K562 (cell line): Measurements from ENCODE around the gene CEACAM18. TPM values are rescaled to one million over a fixed set of nuclear protein-coding genes. Genes with fewer than 3 reads are reported as not detected.

Source experiments
- ESRRB ChIP-seq: fragments of 250-450 bp; sonication (Bioruptor Pico); IDR thresholded peaks from 2 replicates; pipeline ENCODE4 v1.5.0; 2020; ENCODE audit warnings: mild to moderate bottlenecking, moderate library complexity, borderline replicate concordance
- NCOA6 ChIP-seq: fragments of 450-650 bp; IDR thresholded peaks from 2 replicates; pipeline ENCODE4 v1.6.1; 2017; ENCODE audit warnings: mild to moderate bottlenecking
- RUNX1 ChIP-seq: sonication (generic); IDR thresholded peaks from 2 replicates; pipeline ENCODE4 v1.6.1; 2016; ENCODE audit warnings: antibody characterized with exemption, low read depth
- ZNF197 ChIP-seq: fragments of 200-800 bp; sonication (Bioruptor generic); IDR thresholded peaks from 2 replicates; pipeline ENCODE4 v1.6.1; 2016; ENCODE audit warnings: low read depth, missing genetic modification characterization, missing compliant biosample characterization
- ZNF584 ChIP-seq: fragments of 200-800 bp; sonication (Bioruptor generic); IDR thresholded peaks from 2 replicates; pipeline ENCODE4 v1.6.1; 2016; ENCODE audit warnings: low read depth, mild to moderate bottlenecking, missing genetic modification characterization, missing compliant biosample characterization
- polyA plus RNA-seq, 8 experiments: library from polyadenylated mRNA; depleted of rRNA in 4 of 8; stranded (reverse) in 5 of 8; unstranded in 3 of 8; fragments of >200 nt; fragmentation: Nextera tagmentation in 2 of 8; fragmentation: Illumina TruSeq in 1 of 8; extraction: Ambion mirVana in 2 of 8; extraction: Trizol in 1 of 8; gene quantifications; 2 replicates each; pipeline versions ENCODE4 v1.2.1 to v1.2.3, GENCODE V29; 2011 to 2014; ENCODE audit warnings: inconsistent platforms in 1 of 8, missing spikeins in 1 of 8
- total RNA-seq, 7 experiments: library from RNA; depleted of rRNA in 6 of 7; stranded (reverse); fragments of >200 nt in 6 of 7; fragmentation: Illumina TruSeq in 2 of 7; extraction: Trizol in 2 of 7; gene quantifications; 2 replicates each; pipeline versions ENCODE4 v1.2.1 to v1.2.3, GENCODE V29; 2011 to 2021; ENCODE audit warnings: low replicate concordance in 1 of 7
- TF ChIP-seq, protein P1 (sequence below): sonication (generic); formaldehyde crosslinking; IDR thresholded peaks from 2 replicates; pipeline ENCODE4 v1.8.0; 2022; ENCODE audit warnings: mild to moderate bottlenecking, missing genetic modification reagents

CEACAM18 gene
- total and polyA plus RNA-seq, 9 of the 15 experiments (the other 6 are each of a cell fraction or from before 2014, with no cell fraction given): 0.08 to 0.24 (median 0.15) TPM; not detected in 3

DNA sequence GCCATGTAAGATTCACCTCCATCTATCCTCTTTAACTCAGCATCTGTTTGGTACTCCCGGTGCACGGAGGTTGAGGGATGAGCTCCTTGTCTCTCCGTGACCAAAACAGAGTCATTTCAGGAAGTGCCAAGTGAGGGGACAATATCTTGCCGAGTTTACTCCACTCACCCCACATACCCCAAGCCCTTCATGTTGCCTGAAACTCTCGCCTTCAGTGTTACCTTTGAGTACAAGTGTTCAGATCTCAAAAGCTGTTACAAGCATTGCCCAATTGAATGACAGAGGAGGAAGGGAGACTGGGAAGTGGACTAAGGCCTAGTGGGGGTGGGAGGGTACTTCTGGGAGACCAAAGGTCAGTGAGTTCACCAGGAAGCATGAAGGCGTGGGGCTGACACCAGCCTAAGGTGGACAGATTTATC, 29.3 kb downstream of the CEACAM18 start (continued):
- TF ChIP-seq ESRRB (CRISPR knock-in tag) (no peak), NCOA6 (no peak), ZNF197 (CRISPR knock-in tag) (no peak), ZNF584 (CRISPR knock-in tag) (no peak), RUNX1 (no peak)
- TF ChIP-seq, protein P1, sequence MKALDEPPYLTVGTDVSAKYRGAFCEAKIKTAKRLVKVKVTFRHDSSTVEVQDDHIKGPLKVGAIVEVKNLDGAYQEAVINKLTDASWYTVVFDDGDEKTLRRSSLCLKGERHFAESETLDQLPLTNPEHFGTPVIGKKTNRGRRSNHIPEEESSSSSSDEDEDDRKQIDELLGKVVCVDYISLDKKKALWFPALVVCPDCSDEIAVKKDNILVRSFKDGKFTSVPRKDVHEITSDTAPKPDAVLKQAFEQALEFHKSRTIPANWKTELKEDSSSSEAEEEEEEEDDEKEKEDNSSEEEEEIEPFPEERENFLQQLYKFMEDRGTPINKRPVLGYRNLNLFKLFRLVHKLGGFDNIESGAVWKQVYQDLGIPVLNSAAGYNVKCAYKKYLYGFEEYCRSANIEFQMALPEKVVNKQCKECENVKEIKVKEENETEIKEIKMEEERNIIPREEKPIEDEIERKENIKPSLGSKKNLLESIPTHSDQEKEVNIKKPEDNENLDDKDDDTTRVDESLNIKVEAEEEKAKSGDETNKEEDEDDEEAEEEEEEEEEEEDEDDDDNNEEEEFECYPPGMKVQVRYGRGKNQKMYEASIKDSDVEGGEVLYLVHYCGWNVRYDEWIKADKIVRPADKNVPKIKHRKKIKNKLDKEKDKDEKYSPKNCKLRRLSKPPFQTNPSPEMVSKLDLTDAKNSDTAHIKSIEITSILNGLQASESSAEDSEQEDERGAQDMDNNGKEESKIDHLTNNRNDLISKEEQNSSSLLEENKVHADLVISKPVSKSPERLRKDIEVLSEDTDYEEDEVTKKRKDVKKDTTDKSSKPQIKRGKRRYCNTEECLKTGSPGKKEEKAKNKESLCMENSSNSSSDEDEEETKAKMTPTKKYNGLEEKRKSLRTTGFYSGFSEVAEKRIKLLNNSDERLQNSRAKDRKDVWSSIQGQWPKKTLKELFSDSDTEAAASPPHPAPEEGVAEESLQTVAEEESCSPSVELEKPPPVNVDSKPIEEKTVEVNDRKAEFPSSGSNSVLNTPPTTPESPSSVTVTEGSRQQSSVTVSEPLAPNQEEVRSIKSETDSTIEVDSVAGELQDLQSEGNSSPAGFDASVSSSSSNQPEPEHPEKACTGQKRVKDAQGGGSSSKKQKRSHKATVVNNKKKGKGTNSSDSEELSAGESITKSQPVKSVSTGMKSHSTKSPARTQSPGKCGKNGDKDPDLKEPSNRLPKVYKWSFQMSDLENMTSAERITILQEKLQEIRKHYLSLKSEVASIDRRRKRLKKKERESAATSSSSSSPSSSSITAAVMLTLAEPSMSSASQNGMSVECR (CRISPR knock-in tag): no peak
